Ammon's horn (tissue), 1 donor: ENCODE results near the gene AP1M2.
"Not testable (repeated sequence)": the region's sequence is repeated elsewhere in the genome, so short reads cannot be mapped to it uniquely, and the experiment has no call there.

ENCODE experiments used
- DNase-seq: peaks from one replicate; pipeline ENCODE4 v3.0.0-alpha.2; 2016; ENCODE audit warnings: low spot score

AP1M2 gene

DNA sequence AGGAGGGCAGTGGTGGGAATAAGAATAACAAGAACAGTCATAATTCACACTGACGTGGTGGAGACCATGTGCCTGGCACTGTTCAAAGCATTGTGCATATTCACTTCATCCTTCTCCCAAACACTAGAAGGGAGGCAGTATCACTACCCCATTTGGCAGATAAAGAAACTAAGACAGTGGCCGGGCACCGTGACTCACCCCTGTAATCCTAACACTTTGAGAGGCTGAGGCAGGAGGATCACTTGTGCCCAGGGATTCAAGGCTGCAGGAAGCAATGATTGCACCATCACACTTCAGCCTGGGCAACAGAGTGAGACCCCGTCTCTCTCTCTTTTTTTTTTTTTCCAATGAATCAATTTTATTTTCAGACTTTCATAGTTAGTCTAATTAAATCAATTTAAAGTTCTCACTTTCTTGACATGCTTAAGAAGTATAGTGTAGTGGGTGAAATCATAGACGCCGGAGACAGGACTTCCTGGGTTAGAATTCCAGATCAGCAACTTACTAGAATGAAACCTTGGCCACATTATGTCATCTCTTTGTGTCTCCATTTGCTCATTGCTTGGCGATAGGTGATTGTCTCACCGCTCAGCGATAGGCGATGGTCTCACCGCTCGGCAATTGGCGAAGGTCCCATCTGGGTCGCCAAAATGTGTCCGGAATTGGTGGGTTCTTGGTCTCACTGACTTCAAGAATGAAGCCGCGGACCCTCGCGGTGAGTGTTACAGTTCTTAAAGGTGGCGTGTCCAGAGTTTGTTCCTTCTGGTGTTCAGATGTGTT lies 48.7 kb downstream of the AP1M2 start:
- DNase-seq: no peak

- no peak for DNase-seq
Measured at GRCh38 chr19:10537668-10538067, 49.4 kb downstream of the AP1M2 start.

DNA sequence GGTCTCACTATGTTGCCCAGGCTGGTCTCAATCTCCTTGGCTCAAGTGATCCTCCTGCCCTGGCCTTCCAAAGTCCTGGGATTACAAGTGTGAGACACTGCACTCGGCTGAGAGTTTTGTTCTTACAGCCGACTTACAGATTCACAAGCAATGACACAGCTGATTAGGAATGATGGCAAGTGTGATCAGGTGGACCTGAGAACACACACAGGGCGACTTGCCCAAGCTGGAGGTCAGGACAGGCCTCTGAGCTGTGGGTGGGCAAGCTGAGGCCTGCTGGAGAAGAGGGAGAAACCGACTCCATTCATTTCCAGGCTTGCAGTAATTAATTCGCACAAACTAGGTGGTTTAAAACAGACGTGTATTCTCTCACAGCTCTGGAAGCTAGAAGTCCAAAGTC lies 51.5 kb downstream of the AP1M2 start:
- no peak for DNase-seq

- no peak for DNase-seq
Measured at GRCh38 chr19:10533646-10534386, 53.3 kb downstream of the AP1M2 start.

GRCh38 chr19:10532457-10532856 lies 54.7 kb downstream of the AP1M2 start:
- DNase-seq: no peak

DNA sequence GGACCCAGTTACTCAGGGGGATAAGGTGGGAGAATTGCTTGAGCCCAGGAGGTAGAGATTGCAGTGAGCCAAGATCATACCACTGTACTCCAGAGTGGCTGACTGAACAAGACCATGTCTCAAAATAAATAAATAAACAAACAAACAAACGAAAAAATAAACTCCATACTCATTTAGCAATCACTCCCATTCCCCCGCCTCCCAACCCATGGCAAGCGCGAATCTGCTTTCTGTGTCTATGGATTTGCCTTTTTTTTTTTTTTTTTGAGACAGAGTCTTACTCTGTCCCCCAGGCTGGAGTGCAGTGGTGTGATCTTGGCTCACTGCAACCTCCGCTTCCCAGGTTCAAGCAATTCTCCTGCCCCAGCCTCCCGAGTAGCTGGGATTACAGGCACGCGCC lies 60.2 kb downstream of the AP1M2 start:
- not testable (repeated sequence) for DNase-seq

GRCh38 chr19:10525636-10526035 lies 61.5 kb downstream of the AP1M2 start:
- DNase-seq: no peak

- DNase-seq: no peak
Measured at GRCh38 chr19:10523135-10523636, 63.9 kb downstream of the AP1M2 start.
